Measurements from ENCODE around the gene NEMP1.

Gene NEMP1

GRCh38 chr12:57009949-57010626, 68.5 kb downstream of the NEMP1 start:
- WGBS (ENCODE audit: extremely low coverage, insufficient coverage, low lambda C conversion rate): no CpG with 5 or more reads among the region's 5 CpGs
- Histone ChIP-seq H2BK5ac (ENCODE audit: low read length) (no peak overlapping the region), H3K27me3 (ENCODE audit: insufficient read depth, low read length, poor library complexity) (no peaks in the 10 kb centered on the region), H3K27ac (ENCODE audit: low read depth, low read length) (no peak overlapping the region), H4K8ac (ENCODE audit: low read depth, low read length) (no peak overlapping the region), H3K36me3 (ENCODE audit: control insufficient read depth, insufficient read depth, low read length) (no peaks in the 10 kb centered on the region), H3K4me1 (ENCODE audit: control insufficient read depth, low read depth, low read length) (no peaks in the 10 kb centered on the region), H3K4me2 (ENCODE audit: low read length) (no peak overlapping the region), H2AK5ac (ENCODE audit: low read length) (no peak overlapping the region), H3K79me1 (ENCODE audit: low read length) (peaks cover 5% of the 10 kb centered on the region), H3K4me3 (ENCODE audit: low read length) (no peak overlapping the region), H3K4ac (ENCODE audit: low read depth, low read length) (no peak overlapping the region), H3K23ac (ENCODE audit: low read length) (no peak overlapping the region), H3K18ac (ENCODE audit: low read length) (no peak overlapping the region), H3K56ac (ENCODE audit: low read length) (no peak overlapping the region), H4K5ac (ENCODE audit: low read length) (no peak overlapping the region), H3K9ac (ENCODE audit: low read length) (no peak overlapping the region), H3K79me2 (ENCODE audit: control insufficient read depth, insufficient read depth, low read length) (peaks cover 6% of the 10 kb centered on the region), H2BK15ac (replicated peaks; ENCODE audit: low read depth) (no peak overlapping the region), H2BK120ac (ENCODE audit: low read depth, low read length) (no peak overlapping the region)
- DNase-seq: no peak

- no peak overlapping the region for H2BK120ac ChIP-seq (ENCODE audit: low read depth, low read length)
- H3K4me2 ChIP-seq (ENCODE audit: low read length): no peak overlapping the region
- H2AK5ac ChIP-seq (ENCODE audit: low read length): no peak overlapping the region
- no peak overlapping the region for H3K27ac ChIP-seq (ENCODE audit: low read depth, low read length)
- H3K9ac ChIP-seq (ENCODE audit: low read length): no peak overlapping the region
- DNase-seq: peak; percentile 83
- H4K5ac ChIP-seq (ENCODE audit: low read length): no peak overlapping the region
- H3K56ac ChIP-seq (ENCODE audit: low read length): peak overlapping the region; percentile 17
- no peak overlapping the region for H3K23ac ChIP-seq (ENCODE audit: low read length)
- H3K79me2 ChIP-seq (ENCODE audit: control insufficient read depth, insufficient read depth, low read length): peaks cover 19% of the 10 kb centered on the region
- no peak overlapping the region for H2BK15ac ChIP-seq (replicated peaks; ENCODE audit: low read depth)
- H3K18ac ChIP-seq (ENCODE audit: low read length): no peak overlapping the region
- H4K8ac ChIP-seq (ENCODE audit: low read depth, low read length): no peak overlapping the region
- H3K36me3 ChIP-seq (ENCODE audit: control insufficient read depth, insufficient read depth, low read length): peaks cover 7% of the 10 kb centered on the region
- no peak overlapping the region for H3K4me3 ChIP-seq (ENCODE audit: low read length)
- no peaks in the 10 kb centered on the region for H3K27me3 ChIP-seq (ENCODE audit: insufficient read depth, low read length, poor library complexity)
- peaks cover 8% of the 10 kb centered on the region for H3K79me1 ChIP-seq (ENCODE audit: low read length)
- H3K4ac ChIP-seq (ENCODE audit: low read depth, low read length): no peak overlapping the region
- H2BK5ac ChIP-seq (ENCODE audit: low read length): no peak overlapping the region
- no peaks in the 10 kb centered on the region for H3K4me1 ChIP-seq (ENCODE audit: control insufficient read depth, low read depth, low read length)
These were observed 70.4 kb downstream of the NEMP1 start for GRCh38 chr12:57008178-57008577.

- Histone ChIP-seq H3K79me1 (ENCODE audit: low read length) (peaks cover 11% of the 10 kb centered on the region), H2BK120ac (ENCODE audit: low read depth, low read length) (no peak overlapping the region), H2AK5ac (ENCODE audit: low read length) (no peak overlapping the region), H3K23ac (ENCODE audit: low read length) (no peak overlapping the region), H3K36me3 (ENCODE audit: control insufficient read depth, insufficient read depth, low read length) (peaks cover 9% of the 10 kb centered on the region), H3K56ac (ENCODE audit: low read length) (no peak overlapping the region), H3K4me2 (ENCODE audit: low read length) (no peak overlapping the region), H4K8ac (ENCODE audit: low read depth, low read length) (no peak overlapping the region), H3K27ac (ENCODE audit: low read depth, low read length) (no peak overlapping the region), H2BK5ac (ENCODE audit: low read length) (no peak overlapping the region), H3K4me3 (ENCODE audit: low read length) (no peak overlapping the region), H3K27me3 (ENCODE audit: insufficient read depth, low read length, poor library complexity) (no peaks in the 10 kb centered on the region), H3K4ac (ENCODE audit: low read depth, low read length) (no peak overlapping the region), H3K9ac (ENCODE audit: low read length) (peak overlapping the region; percentile 34), H2BK15ac (replicated peaks; ENCODE audit: low read depth) (no peak overlapping the region), H3K79me2 (ENCODE audit: control insufficient read depth, insufficient read depth, low read length) (peaks cover 21% of the 10 kb centered on the region), H3K4me1 (ENCODE audit: control insufficient read depth, low read depth, low read length) (no peaks in the 10 kb centered on the region), H4K5ac (ENCODE audit: low read length) (no peak overlapping the region), H3K18ac (ENCODE audit: low read length) (no peak overlapping the region)
- no peak for DNase-seq
- no CpG with 5 or more reads among the region's 10 CpGs for WGBS (ENCODE audit: extremely low coverage, insufficient coverage, low lambda C conversion rate)
These were observed 71.6 kb downstream of the NEMP1 start for GRCh38 chr12:57006809-57007475.

GRCh38 chr12:57005980-57006808, 72.4 kb downstream of the NEMP1 start, which contains the start of gene ZBTB39:
Gene ZBTB39 (minus strand): TSS chr12:57006546. CDS start chr12:57004917, 1,629 bp downstream.
- H2BK120ac ChIP-seq (ENCODE audit: low read depth, low read length): peak within 1 kb of the TSS; percentile 5
- peaks cover 23% of the 10 kb centered on the region for H3K79me2 ChIP-seq (ENCODE audit: control insufficient read depth, insufficient read depth, low read length)
- no peak within 1 kb of the TSS for H2AK5ac ChIP-seq (ENCODE audit: low read length)
- peaks cover 9% of the 10 kb centered on the region for H3K36me3 ChIP-seq (ENCODE audit: control insufficient read depth, insufficient read depth, low read length)
- no peak within 1 kb of the TSS for H2BK15ac ChIP-seq (replicated peaks; ENCODE audit: low read depth)
- H3K4me2 ChIP-seq (ENCODE audit: low read length): peak within 1 kb of the TSS; percentile 84
- H4K5ac ChIP-seq (ENCODE audit: low read length): no peak within 1 kb of the TSS
- no CpG with 5 or more reads among the region's 94 CpGs for WGBS (ENCODE audit: extremely low coverage, insufficient coverage, low lambda C conversion rate)
- H3K9ac ChIP-seq (ENCODE audit: low read length): peak within 1 kb of the TSS; percentile 89
- peak within 1 kb of the TSS; percentile 29 for H3K4ac ChIP-seq (ENCODE audit: low read depth, low read length)
- H4K8ac ChIP-seq (ENCODE audit: low read depth, low read length): peak within 1 kb of the TSS; percentile 81
- peaks cover 12% of the 10 kb centered on the region for H3K79me1 ChIP-seq (ENCODE audit: low read length)
- peak within 1 kb of the TSS; percentile 89 for H3K56ac ChIP-seq (ENCODE audit: low read length)
- peak within 1 kb of the TSS; percentile 80 for H3K4me3 ChIP-seq (ENCODE audit: low read length)
- peak; percentile 59 for DNase-seq
- no peak within 1 kb of the TSS for H3K23ac ChIP-seq (ENCODE audit: low read length)
- no peaks in the 10 kb centered on the region for H3K4me1 ChIP-seq (ENCODE audit: control insufficient read depth, low read depth, low read length)
- peak within 1 kb of the TSS; percentile 52 for H3K18ac ChIP-seq (ENCODE audit: low read length)
- no peaks in the 10 kb centered on the region for H3K27me3 ChIP-seq (ENCODE audit: insufficient read depth, low read length, poor library complexity)
- H2BK5ac ChIP-seq (ENCODE audit: low read length): no peak within 1 kb of the TSS
- H3K27ac ChIP-seq (ENCODE audit: low read depth, low read length): no peak within 1 kb of the TSS

Measured in mesendoderm (in vitro differentiated cells).